DND-41 (cell line): ENCODE measurements around the gene RABGAP1L.

ENCODE experiments used
- CTCF ChIP-seq: IDR thresholded peaks from 2 replicates; pipeline ENCODE4 v1.5.1; 2012; ENCODE audit warnings: borderline replicate concordance, low read length, moderate library complexity, mild to moderate bottlenecking; ENCODE audit not compliant: poor library complexity, severe bottlenecking; ENCODE audit errors: extremely low read depth
- EZH2 ChIP-seq: IDR thresholded peaks from 3 replicates; pipeline ENCODE4 v1.6.1; 2012; ENCODE audit warnings: borderline replicate concordance, low read depth, mild to moderate bottlenecking, moderate library complexity, low read length, inconsistent platforms; ENCODE audit not compliant: severe bottlenecking

DNA sequence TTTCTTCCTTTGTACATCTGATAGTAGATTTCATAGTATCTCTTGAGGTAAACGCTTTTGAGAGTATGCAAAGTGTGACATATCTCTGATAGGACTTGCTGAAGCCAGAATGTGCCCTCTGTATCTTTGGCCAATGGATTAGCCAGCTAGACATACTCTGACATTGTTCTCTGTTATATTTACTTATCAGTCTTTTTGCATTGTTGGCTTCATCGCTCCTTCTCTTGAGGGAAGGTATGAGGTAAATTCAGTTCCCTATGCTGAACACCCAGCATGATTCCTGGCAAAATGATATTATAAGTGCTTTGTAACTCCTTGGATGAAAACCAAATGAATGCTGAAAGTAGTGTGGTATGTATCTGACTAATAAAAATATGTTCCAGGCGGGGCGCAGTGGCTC is 677.2 kb downstream of the RABGAP1L start:
- no peak for TF ChIP-seq EZH2
- no peak for TF ChIP-seq CTCF
